ENCODE measurements around the gene UBE2L5. TPM values are rescaled to one million over a fixed set of nuclear protein-coding genes. Genes with fewer than 3 reads are reported as not detected.

UBE2L5 gene
- total RNA-seq, 1 experiment from 2014 or later, result 0.13 TPM

DNA sequence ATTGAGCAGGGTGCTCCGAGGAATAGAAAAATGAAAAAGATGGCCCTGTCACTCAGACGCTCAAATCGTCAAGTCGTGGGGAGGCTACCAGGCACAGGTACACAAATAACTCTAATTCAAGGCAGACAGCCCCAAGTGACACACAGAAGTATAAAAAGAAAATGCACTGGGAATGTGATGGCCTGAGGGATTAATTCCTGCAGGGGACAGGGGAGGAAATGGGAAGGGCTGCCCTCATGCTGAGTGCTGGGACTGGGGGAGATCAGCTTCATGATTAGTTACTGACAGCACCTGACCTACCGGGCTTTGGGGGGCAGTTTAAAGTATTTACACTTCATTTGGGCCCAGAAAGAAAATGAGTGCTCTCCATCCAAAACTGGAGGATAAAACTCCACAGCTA lies 20.9 kb upstream of the UBE2L5 start:
- no peak overlapping the region for H3K27ac Mint-ChIP-seq
- peak; percentile 49; the same call in 1 of the 2 replicates for ATAC-seq
- POLR2A ChIA-PET, result no interaction called here
- H3K9me3 Mint-ChIP-seq, result no peaks in the 10 kb centered on the region
- no peaks in the 10 kb centered on the region for H3K36me3 Mint-ChIP-seq
- H3K4me1 Mint-ChIP-seq, result peaks cover 20% of the 10 kb centered on the region
- CTCF ChIA-PET, result interaction anchor here (0.8 to 1.0 kb wide), 2 partner anchors 11 to 46 kb away, joined by 3 read pairs; no protein-coding TSS in a partner anchor
- H3K4me3 Mint-ChIP-seq, result no peak overlapping the region
- H3K27me3 Mint-ChIP-seq (ENCODE audit: low read depth), result no peaks in the 10 kb centered on the region; the same call in none of the 2 replicates
- TF ChIP-seq, protein P1, sequence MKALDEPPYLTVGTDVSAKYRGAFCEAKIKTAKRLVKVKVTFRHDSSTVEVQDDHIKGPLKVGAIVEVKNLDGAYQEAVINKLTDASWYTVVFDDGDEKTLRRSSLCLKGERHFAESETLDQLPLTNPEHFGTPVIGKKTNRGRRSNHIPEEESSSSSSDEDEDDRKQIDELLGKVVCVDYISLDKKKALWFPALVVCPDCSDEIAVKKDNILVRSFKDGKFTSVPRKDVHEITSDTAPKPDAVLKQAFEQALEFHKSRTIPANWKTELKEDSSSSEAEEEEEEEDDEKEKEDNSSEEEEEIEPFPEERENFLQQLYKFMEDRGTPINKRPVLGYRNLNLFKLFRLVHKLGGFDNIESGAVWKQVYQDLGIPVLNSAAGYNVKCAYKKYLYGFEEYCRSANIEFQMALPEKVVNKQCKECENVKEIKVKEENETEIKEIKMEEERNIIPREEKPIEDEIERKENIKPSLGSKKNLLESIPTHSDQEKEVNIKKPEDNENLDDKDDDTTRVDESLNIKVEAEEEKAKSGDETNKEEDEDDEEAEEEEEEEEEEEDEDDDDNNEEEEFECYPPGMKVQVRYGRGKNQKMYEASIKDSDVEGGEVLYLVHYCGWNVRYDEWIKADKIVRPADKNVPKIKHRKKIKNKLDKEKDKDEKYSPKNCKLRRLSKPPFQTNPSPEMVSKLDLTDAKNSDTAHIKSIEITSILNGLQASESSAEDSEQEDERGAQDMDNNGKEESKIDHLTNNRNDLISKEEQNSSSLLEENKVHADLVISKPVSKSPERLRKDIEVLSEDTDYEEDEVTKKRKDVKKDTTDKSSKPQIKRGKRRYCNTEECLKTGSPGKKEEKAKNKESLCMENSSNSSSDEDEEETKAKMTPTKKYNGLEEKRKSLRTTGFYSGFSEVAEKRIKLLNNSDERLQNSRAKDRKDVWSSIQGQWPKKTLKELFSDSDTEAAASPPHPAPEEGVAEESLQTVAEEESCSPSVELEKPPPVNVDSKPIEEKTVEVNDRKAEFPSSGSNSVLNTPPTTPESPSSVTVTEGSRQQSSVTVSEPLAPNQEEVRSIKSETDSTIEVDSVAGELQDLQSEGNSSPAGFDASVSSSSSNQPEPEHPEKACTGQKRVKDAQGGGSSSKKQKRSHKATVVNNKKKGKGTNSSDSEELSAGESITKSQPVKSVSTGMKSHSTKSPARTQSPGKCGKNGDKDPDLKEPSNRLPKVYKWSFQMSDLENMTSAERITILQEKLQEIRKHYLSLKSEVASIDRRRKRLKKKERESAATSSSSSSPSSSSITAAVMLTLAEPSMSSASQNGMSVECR (CRISPR knock-in tag; IDR thresholded peaks at IDR 0.05; ENCODE audit: borderline replicate concordance), result no peak
- TF ChIP-seq ZNF263 (CRISPR knock-in tag; IDR thresholded peaks at IDR 0.05; ENCODE audit: low read depth) (no peak), RELA (CRISPR knock-in tag; IDR thresholded peaks at IDR 0.05; ENCODE audit: borderline replicate concordance) (no peak), FOXJ3 (CRISPR knock-in tag; IDR thresholded peaks at IDR 0.05; ENCODE audit: borderline replicate concordance) (no peak), IRF2 (CRISPR knock-in tag; IDR thresholded peaks at IDR 0.05; ENCODE audit: borderline replicate concordance, low read depth) (no peak), MYBL2 (CRISPR knock-in tag; IDR thresholded peaks at IDR 0.05) (no peak), NFATC4 (CRISPR knock-in tag; IDR thresholded peaks at IDR 0.05) (no peak), NFYB (CRISPR knock-in tag; conservative IDR thresholded peaks at IDR 0.05; ENCODE audit: low read depth) (no peak), NR1H2 (CRISPR knock-in tag; IDR thresholded peaks at IDR 0.05) (no peak), SOX15 (CRISPR knock-in tag; IDR thresholded peaks at IDR 0.05) (no peak), HMGA2 (CRISPR knock-in tag; IDR thresholded peaks at IDR 0.05) (no peak), ELF4 (CRISPR knock-in tag; IDR thresholded peaks at IDR 0.05; ENCODE audit: low read depth) (no peak), NR2C2 (CRISPR knock-in tag; IDR thresholded peaks at IDR 0.05) (no peak)
- TF ChIP-seq, protein P2, sequence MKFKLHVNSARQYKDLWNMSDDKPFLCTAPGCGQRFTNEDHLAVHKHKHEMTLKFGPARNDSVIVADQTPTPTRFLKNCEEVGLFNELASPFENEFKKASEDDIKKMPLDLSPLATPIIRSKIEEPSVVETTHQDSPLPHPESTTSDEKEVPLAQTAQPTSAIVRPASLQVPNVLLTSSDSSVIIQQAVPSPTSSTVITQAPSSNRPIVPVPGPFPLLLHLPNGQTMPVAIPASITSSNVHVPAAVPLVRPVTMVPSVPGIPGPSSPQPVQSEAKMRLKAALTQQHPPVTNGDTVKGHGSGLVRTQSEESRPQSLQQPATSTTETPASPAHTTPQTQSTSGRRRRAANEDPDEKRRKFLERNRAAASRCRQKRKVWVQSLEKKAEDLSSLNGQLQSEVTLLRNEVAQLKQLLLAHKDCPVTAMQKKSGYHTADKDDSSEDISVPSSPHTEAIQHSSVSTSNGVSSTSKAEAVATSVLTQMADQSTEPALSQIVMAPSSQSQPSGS (CRISPR knock-in tag; IDR thresholded peaks at IDR 0.05; ENCODE audit: borderline replicate concordance, low read depth), result no peak
- TF ChIP-seq, protein P3, sequence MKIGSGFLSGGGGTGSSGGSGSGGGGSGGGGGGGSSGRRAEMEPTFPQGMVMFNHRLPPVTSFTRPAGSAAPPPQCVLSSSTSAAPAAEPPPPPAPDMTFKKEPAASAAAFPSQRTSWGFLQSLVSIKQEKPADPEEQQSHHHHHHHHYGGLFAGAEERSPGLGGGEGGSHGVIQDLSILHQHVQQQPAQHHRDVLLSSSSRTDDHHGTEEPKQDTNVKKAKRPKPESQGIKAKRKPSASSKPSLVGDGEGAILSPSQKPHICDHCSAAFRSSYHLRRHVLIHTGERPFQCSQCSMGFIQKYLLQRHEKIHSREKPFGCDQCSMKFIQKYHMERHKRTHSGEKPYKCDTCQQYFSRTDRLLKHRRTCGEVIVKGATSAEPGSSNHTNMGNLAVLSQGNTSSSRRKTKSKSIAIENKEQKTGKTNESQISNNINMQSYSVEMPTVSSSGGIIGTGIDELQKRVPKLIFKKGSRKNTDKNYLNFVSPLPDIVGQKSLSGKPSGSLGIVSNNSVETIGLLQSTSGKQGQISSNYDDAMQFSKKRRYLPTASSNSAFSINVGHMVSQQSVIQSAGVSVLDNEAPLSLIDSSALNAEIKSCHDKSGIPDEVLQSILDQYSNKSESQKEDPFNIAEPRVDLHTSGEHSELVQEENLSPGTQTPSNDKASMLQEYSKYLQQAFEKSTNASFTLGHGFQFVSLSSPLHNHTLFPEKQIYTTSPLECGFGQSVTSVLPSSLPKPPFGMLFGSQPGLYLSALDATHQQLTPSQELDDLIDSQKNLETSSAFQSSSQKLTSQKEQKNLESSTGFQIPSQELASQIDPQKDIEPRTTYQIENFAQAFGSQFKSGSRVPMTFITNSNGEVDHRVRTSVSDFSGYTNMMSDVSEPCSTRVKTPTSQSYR (CRISPR knock-in tag; IDR thresholded peaks at IDR 0.05), result no peak
- TF ChIP-seq, protein P4, sequence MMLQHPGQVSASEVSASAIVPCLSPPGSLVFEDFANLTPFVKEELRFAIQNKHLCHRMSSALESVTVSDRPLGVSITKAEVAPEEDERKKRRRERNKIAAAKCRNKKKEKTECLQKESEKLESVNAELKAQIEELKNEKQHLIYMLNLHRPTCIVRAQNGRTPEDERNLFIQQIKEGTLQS (CRISPR knock-in tag; conservative IDR thresholded peaks at IDR 0.05), result no peak
- TF ChIP-seq, protein P5, sequence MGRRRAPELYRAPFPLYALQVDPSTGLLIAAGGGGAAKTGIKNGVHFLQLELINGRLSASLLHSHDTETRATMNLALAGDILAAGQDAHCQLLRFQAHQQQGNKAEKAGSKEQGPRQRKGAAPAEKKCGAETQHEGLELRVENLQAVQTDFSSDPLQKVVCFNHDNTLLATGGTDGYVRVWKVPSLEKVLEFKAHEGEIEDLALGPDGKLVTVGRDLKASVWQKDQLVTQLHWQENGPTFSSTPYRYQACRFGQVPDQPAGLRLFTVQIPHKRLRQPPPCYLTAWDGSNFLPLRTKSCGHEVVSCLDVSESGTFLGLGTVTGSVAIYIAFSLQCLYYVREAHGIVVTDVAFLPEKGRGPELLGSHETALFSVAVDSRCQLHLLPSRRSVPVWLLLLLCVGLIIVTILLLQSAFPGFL (CRISPR knock-in tag; IDR thresholded peaks at IDR 0.05; ENCODE audit: borderline replicate concordance), result no peak
- TF ChIP-seq, protein P6, sequence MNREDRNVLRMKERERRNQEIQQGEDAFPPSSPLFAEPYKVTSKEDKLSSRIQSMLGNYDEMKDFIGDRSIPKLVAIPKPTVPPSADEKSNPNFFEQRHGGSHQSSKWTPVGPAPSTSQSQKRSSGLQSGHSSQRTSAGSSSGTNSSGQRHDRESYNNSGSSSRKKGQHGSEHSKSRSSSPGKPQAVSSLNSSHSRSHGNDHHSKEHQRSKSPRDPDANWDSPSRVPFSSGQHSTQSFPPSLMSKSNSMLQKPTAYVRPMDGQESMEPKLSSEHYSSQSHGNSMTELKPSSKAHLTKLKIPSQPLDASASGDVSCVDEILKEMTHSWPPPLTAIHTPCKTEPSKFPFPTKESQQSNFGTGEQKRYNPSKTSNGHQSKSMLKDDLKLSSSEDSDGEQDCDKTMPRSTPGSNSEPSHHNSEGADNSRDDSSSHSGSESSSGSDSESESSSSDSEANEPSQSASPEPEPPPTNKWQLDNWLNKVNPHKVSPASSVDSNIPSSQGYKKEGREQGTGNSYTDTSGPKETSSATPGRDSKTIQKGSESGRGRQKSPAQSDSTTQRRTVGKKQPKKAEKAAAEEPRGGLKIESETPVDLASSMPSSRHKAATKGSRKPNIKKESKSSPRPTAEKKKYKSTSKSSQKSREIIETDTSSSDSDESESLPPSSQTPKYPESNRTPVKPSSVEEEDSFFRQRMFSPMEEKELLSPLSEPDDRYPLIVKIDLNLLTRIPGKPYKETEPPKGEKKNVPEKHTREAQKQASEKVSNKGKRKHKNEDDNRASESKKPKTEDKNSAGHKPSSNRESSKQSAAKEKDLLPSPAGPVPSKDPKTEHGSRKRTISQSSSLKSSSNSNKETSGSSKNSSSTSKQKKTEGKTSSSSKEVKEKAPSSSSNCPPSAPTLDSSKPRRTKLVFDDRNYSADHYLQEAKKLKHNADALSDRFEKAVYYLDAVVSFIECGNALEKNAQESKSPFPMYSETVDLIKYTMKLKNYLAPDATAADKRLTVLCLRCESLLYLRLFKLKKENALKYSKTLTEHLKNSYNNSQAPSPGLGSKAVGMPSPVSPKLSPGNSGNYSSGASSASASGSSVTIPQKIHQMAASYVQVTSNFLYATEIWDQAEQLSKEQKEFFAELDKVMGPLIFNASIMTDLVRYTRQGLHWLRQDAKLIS (CRISPR knock-in tag; IDR thresholded peaks at IDR 0.05; ENCODE audit: borderline replicate concordance), result no peak
- TF ChIP-seq, protein P7, sequence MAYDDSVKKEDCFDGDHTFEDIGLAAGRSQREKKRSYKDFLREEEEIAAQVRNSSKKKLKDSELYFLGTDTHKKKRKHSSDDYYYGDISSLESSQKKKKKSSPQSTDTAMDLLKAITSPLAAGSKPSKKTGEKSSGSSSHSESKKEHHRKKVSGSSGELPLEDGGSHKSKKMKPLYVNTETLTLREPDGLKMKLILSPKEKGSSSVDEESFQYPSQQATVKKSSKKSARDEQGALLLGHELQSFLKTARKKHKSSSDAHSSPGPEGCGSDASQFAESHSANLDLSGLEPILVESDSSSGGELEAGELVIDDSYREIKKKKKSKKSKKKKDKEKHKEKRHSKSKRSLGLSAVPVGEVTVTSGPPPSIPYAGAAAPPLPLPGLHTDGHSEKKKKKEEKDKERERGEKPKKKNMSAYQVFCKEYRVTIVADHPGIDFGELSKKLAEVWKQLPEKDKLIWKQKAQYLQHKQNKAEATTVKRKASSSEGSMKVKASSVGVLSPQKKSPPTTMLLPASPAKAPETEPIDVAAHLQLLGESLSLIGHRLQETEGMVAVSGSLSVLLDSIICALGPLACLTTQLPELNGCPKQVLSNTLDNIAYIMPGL (CRISPR knock-in tag; IDR thresholded peaks at IDR 0.05), result no peak
- TF ChIP-seq, protein P8, sequence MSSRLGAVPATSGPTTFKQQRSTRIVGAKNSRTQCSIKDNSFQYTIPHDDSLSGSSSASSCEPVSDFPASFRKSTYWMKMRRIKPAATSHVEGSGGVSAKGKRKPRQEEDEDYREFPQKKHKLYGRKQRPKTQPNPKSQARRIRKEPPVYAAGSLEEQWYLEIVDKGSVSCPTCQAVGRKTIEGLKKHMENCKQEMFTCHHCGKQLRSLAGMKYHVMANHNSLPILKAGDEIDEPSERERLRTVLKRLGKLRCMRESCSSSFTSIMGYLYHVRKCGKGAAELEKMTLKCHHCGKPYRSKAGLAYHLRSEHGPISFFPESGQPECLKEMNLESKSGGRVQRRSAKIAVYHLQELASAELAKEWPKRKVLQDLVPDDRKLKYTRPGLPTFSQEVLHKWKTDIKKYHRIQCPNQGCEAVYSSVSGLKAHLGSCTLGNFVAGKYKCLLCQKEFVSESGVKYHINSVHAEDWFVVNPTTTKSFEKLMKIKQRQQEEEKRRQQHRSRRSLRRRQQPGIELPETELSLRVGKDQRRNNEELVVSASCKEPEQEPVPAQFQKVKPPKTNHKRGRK (CRISPR knock-in tag; IDR thresholded peaks at IDR 0.05; ENCODE audit: borderline replicate concordance), result no peak
- no peak for DNase-seq (ENCODE audit: low spot score)

Data from WTC11 (cell line).